IPS-18c (cell line): Measurements from ENCODE around the gene TRIM45.
"Not testable (repeated sequence)": the region's sequence is repeated elsewhere in the genome, so short reads cannot be mapped to it uniquely, and the experiment has no call there.

Source experiments
- H3K4me3 ChIP-seq: 2 replicates; pipeline ENCODE4 v1.7.0; 2013; ENCODE audit warnings: low read depth, mild to moderate bottlenecking, low read length, moderate library complexity; ENCODE audit not compliant: insufficient read depth
- H3K9me3 ChIP-seq: one replicate; pipeline ENCODE4 v1.6.1; 2013; ENCODE audit warnings: mild to moderate bottlenecking, low read length, moderate library complexity; ENCODE audit not compliant: control insufficient read depth, insufficient read depth

The TRIM45 gene

DNA sequence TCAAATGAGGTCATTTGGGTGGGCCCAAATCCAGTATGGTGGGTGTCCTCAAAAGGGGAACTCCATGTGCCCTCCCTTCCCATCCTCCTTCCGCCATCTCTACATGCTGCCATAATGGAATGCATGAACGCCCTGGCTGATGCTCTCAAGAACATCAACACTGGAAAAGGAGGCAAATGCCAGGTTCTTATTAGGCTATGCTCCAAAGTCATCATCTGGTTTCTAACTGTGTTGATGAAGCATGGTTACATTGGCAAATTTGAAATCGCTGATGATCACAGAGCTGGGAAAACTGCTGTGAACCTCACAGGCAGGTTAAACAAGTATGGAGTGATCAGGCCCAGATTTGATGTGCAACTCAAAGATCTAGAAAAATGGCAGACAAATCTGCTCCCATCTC, 16.6 kb upstream of the TRIM45 start:
- H3K4me3 ChIP-seq: no peak overlapping the region
- H3K9me3 ChIP-seq: no peaks in the 10 kb centered on the region

DNA sequence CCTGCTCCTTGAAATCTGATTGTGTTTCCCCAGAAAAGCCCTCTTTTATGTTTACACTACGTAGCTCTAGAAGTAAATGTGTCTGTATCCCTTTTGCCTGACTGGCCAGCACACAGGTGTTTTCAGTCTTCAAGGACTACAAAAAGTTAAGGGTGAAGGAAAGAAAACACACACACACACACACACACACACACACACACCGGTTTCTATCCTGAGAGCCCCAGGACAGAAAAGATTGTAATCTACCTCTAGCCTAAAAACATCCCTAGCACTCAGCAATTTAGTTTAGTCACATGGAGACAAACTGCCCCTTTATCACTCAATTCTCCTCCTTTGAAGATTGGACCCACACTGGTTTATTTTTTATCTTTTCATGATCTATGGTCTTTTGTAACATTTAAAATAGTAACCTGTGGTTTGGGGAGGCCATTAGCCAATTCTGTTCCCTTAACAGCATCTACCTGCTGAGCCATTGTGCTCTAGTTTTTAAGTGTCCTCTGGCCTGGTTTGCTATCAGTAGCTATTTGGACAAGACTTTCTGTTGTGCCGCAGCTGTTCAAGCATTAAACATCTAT, 15.8 kb upstream of the TRIM45 start:
- H3K4me3 ChIP-seq: no peak overlapping the region
- H3K9me3 ChIP-seq: no peaks in the 10 kb centered on the region

DNA sequence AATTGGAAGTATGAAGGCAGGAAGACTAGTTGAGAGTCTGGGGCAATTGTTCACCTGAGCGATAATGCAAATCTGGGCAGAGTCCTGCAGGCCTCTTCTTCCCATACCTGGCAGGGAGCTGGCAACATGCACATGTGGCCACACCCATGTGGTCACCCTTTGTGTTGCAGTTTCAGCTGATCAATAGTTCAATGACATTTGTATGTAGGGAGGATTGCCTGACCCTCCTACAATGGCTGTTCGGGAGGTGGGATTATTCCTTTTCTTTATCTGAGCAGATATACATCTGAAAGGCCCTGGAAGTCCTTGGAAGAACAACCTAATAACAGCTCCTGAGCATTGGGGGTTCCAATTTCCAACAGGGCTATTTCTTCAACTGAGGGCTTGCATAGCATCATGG, 15.2 kb upstream of the TRIM45 start:
- no peaks in the 10 kb centered on the region for H3K9me3 ChIP-seq
- no peak overlapping the region for H3K4me3 ChIP-seq

DNA sequence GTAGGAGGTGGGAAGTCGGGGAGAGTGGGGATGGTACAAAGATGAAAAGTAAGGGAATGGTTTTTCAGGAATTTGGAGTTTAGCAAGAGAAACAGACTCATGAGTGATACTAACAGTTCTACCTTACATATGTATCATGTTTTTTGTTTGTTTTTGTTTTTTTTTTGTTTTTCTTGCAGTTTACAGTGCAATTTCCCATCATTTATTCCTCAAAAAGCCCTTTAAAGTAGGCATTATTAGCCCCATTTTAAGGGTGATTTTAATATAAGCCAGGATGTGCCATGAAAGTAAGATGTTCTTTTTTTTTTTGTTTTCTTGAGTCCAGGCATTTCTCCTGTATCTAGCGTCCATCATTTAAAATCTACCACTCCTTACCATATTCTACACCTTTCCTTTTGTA, 13.8 kb upstream of the TRIM45 start:
- no peak overlapping the region for H3K4me3 ChIP-seq
- H3K9me3 ChIP-seq: no peaks in the 10 kb centered on the region

- no peaks in the 10 kb centered on the region for H3K9me3 ChIP-seq
- H3K4me3 ChIP-seq: no peak overlapping the region
Measured at GRCh38 chr1:117130526-117130925, 9.0 kb upstream of the TRIM45 start.

DNA sequence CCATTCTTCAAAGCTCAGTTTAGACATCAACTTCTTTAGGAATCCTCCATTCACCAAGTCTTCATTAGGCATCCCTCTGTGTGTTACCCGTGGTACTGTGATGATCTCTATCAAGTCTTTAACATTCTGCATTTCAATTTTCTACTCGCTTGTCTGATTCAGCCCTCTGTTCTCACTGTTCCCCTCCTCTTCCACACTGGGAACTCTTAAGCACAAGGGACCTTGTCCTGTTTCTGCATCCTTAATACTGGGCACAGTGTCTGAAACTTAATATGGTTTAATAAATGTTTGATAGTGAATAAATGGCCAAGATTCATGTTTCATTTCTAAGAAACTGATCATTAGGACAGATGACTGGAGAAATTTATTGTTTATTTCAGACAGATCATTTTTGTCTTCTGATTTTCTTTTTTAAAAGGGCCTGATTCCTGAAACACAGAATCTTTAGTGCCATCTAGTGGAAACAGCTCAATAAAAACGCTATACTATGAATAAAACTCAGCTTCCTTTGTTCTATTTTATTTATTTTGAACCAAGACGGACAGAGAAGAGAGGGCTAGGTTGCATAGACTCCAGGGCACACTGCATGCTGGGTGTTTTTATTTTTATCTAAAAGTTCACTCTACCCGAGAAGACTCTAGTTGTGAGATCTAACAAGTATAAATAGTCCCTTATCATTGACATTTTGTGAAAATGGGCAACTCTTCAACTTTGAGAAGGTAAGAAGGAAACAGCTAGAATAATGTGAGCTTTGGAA, 7.0 kb upstream of the TRIM45 start:
- Histone ChIP-seq H3K4me3 (no peak overlapping the region), H3K9me3 (no peaks in the 10 kb centered on the region)

- H3K4me3 ChIP-seq: no peak overlapping the region
- no peaks in the 10 kb centered on the region for H3K9me3 ChIP-seq
Measured at GRCh38 chr1:117127795-117128194, 6.2 kb upstream of the TRIM45 start.

- Histone ChIP-seq H3K4me3 (no peak overlapping the region), H3K9me3 (peaks cover 2% of the 10 kb centered on the region)
Measured at GRCh38 chr1:117124661-117125060, 3.1 kb upstream of the TRIM45 start.

DNA sequence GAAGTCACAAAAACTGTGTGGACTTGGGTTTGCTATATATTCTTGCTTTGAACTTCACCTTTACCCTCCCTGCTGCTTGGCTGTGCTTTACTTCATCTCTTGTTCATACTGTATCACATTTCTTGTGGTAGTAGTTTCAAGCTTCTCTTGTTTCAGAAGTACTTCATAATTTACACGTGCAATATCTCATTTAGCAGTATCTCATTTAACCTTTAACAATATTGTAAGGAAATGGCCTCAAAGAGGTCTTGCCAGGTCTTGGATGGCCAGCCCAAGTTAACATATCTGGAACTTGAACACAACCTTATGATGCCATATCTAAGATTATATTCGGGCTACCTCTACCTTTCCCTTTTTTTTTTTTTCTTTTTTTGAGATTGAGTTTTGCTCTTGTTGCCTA, 1.7 kb upstream of the TRIM45 start:
- H3K9me3 ChIP-seq: peaks cover 2% of the 10 kb centered on the region

GRCh38 chr1:117122330-117123025, 929 bp upstream of the TRIM45 start:
- Histone ChIP-seq H3K9me3 (peaks cover 2% of the 10 kb centered on the region), H3K4me3 (peak overlapping the region; percentile 90; the same call in 1 of the 2 replicates)

More for the DNA sequence above, 1.7 kb upstream of the TRIM45 start:
- H3K4me3 ChIP-seq: no peak overlapping the region

GRCh38 chr1:117120774-117121588, 568 bp downstream of the TRIM45 start:
- H3K4me3 ChIP-seq: peak overlapping the region; percentile 90
- H3K9me3 ChIP-seq: peaks cover 2% of the 10 kb centered on the region

DNA sequence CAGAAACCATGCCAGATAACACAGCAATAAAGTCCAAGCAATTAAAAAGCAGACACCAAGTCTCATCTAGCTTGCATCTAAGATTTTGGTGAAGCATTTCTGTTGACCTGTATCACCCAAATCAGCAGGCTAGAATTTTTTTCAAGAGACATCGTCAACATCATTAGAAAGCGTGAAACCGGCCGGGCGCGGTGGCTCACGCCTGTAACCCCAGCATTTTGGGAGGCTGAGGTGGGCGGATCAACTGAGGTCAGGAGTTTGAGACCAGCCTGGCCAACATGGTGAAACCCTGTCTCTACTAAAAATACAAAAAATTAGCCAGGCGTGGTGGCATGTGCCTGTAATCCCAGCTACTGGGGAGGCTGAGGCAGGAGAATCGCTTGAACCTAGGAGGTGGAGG, 2.4 kb downstream of the TRIM45 start:
- not testable (repeated sequence) for H3K9me3 ChIP-seq, H3K4me3 ChIP-seq

GRCh38 chr1:117118137-117118536, 3.4 kb downstream of the TRIM45 start:
- H3K4me3 ChIP-seq: no peak overlapping the region

GRCh38 chr1:117117697-117118096, 3.9 kb downstream of the TRIM45 start:
- Histone ChIP-seq H3K4me3 (no peak overlapping the region), H3K9me3 (peaks cover 2% of the 10 kb centered on the region)

More at GRCh38 chr1:117118137-117118536, 3.4 kb downstream of the TRIM45 start:
- peaks cover 2% of the 10 kb centered on the region for H3K9me3 ChIP-seq

- H3K9me3 ChIP-seq: no peaks in the 10 kb centered on the region
- no peak overlapping the region for H3K4me3 ChIP-seq
Measured at GRCh38 chr1:117116784-117117130, 4.8 kb downstream of the TRIM45 start.

GRCh38 chr1:117116090-117116783, 5.3 kb downstream of the TRIM45 start:
- H3K4me3 ChIP-seq: no peak overlapping the region

DNA sequence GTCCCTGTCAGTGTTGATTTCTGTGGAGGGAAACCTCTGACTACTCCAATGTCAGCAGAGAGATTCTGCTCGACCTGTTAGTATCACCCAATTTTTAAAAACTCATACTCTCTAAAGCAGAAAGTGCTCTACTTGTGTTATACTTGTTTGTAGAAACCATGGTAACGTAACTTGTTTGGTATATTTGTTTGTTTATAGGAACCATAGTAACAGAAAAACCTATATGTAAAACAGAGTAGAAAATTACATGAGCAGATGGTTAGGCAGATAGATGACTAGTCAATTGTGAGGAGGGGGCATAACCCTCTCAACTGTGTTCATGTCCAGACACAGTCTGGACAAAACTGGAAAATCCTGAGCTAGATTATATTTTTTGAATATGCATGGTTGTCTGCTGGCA, 6.7 kb downstream of the TRIM45 start:
- H3K9me3 ChIP-seq: no peaks in the 10 kb centered on the region
- no peak overlapping the region for H3K4me3 ChIP-seq

More at GRCh38 chr1:117116090-117116783, 5.3 kb downstream of the TRIM45 start:
- no peaks in the 10 kb centered on the region for H3K9me3 ChIP-seq
